GM18870 (cell line): Measurements from ENCODE around the gene ZNF219.
A peak's percentile ranks its signal among the peaks of the same experiment; 100 is the strongest.

Experiments used
- ATAC-seq: cut with Tn5 transposase; IDR thresholded peaks from one replicate; pipeline ENCODE4 v1.9.1; 2021; ENCODE audit warnings: moderate library complexity; ENCODE audit not compliant: unreplicated experiment

ZNF219 gene

DNA sequence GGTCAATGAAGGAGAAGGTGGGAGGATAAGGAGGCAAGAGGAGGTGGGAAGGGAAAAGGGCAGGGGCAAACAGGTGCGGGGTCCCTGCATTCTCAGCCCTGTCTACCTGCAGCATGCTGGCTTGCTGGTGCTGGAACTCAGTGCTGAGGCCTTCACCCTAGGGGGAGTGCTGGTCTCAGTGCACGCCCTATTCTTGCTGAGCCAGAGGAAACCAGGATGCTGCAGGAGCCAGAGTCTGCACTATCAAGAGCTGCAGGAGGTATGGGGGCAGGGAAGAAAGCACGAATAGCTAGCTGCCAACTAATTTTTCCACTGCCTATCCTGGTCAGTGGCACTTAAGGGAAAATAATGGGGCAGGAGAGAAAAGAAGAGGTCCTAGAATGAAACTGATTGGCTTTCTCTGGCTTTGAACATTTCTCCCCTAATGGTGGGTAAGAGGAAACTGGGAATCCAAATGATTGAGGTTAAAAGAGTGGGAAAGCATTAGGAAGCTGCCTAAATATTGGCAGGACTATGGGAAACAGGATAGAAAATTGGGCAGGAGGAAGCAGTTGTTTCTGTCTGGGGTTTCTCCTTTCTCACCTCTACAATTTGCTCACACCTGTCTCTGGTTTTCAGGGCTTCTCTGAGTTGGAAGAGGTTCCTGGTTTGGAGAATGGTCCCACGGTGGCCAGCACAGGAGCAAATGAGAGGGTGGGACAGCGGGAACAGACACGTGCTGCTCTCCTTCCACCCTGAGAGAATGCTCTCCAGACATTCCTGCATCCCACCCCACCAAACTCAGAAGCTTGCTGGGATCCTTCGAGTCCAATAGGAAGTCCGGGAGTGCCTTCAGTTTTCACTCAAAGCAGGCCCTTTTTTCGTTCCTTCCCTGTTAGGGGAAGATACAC is 4.3 kb upstream of the ZNF219 start:
- no peak for ATAC-seq

DNA sequence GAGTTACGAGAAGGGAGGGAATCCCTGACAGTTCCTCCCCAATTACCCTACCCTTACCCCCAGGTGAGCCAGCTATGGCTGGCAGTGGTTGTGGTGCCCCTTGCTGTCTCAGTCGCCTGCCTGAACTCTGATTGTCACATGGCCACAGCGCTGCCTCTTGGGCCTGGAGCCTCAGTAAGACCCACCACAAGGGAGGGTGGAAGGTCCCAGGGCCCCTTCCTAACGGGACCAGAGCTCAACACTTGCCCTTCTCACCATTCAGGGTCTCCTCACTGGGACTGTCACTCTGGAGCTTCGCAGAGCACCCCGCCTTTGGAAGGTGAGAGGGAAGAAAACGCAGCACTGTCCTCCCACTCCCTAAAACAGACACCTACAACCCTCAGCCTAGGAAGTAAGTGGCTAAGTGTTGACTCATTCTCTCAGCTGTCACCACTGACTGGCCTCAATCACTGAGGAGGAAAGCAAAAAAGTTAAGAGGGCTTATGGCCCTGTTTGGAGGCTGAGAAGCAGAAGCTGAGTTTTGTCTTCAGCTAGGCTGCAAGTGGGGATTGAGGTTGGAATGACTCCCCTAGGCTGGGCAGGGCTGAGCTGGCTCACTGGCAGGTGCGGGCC is 3.5 kb upstream of the ZNF219 start:
- no peak for ATAC-seq

DNA sequence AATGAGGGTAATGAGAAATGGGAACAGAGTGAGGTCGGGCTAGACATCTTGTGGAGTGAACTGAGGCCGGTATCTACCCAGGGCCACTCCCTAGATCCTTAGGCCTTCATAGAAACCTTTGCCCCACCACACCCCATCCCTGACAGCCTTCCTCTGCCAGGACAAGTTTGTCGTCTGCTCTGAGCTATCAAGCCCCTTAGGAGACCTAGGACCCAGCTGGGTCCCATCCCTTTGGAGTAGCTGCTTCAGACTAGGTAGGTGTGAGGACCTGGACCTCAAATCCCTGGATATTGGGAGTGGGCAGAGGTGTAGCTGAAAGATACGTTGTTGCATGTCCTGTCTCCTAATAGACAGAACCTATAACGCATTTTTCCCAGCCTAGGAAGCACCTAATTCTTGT is 2.5 kb upstream of the ZNF219 start, which contains the start of gene TMEM253:
TMEM253 (plus strand) TSS at position 136 of the 400 bp plus-strand sequence. CDS start 278 bp downstream, outside the sequence.
- ATAC-seq, result no peak

DNA sequence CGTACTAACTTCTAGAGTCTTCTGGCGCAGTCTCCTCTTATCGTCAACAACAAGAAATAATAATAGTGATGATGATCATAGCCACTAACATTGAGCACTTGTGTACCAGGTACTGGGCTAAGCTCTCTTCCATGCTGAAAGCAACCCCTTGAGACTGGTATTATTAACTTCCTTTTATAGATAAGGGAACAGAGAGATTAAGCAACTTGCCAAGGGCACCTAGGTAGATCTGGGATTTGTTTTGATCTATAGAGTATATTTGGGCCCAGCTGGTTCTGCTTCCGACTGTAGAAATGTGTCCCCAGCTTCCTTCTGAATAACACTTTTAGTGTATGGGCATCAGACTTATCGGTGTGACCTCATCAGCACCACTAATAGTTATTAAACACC is 1.1 kb upstream of the ZNF219 start:
- ATAC-seq, result no peak

DNA sequence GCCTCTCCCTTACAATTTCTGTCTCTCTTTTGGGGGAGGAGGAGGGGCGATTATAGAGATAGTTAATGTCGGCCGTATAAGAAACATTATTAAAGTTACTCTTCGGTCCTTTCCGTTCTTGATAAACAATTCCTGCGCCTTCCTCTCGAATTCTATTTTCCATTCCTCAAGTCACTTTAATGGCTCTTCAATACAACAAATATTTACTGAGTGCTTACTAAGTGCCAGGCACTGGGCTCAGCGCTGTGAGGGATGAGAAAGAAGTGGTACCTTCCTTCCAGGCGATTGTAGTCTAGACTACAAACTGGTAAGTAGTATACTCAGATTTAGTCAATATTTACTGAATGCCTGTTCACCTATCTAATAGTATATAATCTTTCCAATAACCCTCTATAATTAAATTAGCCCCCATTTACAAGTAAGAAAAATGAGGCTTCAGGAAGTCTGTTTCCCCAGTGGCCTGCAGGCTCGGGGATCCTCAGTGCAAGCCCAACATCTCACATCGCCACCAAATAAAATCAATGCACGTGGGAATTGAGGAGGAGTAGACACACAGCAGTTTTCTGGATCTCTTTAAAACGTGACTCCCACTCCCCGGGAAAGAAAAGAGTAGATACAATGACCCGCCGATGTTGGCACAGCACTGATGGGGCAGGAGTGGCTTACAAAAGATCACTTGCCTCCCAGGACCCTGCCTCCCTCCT is 589 bp upstream of the ZNF219 start:
- no peak for ATAC-seq

DNA sequence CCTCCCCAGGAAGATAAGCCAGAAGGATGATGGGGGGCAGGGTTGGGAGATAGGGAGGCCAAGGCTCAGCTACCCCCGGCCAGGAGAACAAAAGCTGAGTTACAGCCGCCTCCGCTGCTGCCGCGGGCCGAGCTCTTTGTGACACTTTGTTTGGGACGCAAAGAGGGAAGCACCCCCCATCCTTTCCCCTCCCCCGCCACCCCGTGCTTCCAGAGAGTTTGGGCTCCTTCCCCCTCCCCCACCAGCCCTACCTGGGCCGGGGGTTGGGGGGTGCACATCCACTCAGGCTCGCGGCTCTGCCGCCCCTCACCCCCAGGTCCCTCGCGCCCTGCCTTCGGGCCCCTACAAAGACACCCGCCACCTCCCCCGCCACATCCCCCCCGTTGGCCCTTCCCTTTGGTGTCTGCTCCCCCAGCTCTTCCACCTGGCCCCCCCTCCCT is 799 bp downstream of the ZNF219 start:
- ATAC-seq, result no peak

DNA sequence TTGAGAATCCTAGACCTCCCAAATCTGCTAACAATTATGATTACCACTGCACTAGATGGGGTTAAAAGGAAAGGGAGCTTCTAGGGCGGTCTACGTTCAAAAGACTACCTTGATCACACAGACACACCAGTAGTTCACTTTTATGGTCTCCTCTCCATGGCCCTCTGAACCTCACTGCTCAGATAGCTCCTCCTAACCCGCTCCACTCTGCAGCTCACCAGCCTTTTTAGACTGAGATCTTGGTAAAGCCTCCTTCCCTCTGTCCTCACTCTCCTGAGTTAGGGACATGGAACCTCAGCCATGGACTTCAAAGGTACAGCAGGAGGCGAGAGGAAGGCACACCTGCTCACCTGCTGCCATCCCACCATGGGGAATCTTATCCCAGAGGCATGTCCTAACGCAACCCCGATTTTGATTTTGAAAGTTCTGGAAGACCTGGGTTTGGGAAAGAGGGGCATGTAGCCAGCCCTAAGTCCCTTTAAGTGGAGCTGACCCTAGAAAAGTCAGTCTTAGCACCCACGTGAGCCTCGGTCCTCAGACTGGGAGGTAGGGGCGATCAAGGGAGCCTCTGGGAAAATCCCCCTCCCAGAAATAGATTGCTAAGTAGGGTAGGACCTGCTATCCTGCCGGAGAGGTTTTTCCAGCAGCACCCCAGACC is 1.3 kb downstream of the ZNF219 start:
- no peak for ATAC-seq

DNA sequence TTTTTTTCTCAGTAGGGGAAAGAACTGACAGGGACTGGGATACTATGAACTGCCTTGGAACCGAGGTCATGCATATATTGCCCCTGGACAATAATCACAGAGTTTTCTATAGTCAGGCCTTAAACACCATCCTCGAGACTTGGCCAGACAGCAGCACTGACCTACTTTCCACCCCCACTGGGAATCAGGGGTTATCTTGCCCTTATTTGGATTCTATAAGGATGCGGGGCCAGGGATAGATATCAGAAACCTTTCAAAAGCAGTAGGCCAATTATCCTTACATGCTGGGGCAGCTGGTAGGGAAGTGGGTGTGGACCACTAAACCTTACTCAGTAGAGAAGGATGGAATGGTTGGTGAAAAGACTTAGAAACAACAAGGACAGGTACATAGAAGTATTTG is 2.0 kb downstream of the ZNF219 start:
- ATAC-seq, result no peak

DNA sequence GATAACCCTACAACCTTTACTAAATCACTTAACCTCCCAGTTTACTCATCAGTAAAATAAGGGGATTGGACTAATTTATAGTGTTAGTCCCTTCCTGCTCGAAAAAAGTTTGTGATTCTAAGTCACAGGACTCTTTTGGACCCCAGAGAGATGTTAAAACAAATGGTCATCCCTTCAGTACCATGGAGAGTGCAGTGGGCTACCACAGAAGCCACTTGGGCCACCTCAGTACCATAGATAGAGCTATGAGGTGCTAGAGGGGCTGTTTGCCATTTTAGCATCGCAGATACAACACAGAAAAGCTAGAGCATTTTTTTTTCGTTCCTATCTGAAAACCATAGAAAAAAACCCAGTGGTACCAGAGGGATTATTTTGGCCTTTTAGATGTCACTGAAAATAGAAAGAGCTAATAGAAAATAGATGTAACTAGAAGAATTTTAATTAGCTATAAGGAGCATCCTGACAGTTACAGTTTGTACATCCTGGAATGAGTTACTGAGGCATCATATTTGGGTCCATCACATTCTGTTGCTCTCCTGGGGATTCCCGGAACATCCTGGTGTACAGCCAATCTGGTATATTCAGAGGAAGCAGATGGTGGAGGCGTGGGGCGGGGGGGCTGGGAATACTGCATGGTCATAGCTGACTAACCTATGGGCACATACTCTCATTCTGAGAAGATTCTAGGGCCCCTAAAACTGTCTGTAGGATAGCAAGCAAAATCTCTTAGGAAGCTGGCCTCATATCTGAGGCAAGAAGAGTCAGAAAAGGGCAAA is 2.8 kb downstream of the ZNF219 start:
- no peak for ATAC-seq

DNA sequence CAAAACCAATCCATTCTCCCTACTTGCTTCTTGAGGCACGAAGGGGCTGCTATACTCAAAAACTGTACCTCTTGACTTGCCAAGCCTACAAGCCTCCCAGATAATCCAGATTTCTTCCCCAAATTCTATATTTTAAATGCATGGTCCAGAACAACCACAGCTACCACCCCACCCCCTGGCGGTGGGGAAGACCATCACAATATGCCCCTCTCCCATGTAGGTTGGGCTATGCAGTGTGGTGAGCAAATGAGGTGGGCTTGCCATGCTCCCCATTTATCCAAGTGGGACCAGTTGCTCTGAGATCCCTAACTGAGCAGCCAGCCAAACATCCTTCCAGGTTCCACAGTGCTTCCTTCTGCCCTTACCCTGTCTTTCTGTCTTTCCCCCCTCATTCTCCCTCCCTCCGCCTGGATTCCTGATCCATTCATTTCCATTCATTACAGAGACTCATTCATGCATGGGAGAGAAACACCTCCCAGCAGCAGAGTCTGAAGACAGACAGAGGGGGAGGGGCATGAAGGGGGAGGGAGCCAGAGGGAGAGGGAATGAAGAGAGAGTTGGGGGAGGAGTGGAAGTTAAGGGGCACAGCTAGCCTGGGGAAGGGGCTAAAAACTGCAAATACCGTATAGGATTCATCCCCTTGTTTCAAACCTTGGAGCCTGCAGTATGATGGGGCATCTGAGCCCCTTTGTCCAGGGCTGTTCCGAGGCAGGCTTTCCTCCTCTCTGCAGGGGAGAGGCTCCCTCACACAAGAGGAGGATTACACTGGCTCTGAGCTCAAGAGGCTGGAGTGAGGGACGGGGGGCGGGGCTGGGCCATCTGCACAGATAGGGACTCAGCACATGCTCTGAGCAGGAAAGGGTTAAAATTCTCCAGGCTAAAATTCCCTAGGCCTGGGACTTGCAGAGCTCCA is 4.4 kb downstream of the ZNF219 start:
- ATAC-seq, result no peak

DNA sequence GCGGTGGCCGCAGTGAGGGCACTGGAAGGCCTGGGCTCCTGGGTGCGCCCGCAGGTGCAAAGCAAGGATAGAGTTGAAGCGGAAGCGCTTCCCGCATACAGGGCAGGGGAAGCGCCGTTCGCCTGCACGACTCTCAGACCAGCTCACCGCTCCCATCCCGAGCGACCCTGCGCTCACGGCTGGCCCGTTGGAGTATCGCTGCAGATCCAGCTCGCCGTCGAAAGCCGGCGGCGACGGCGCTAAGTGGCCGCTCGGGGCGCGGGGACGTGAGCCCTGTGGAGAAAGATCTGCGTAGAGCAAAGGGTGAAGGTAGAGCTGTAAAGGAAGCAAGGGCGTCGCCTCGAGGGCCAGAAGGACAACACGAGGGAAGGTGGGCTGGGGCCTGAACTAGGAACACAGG is 5.4 kb downstream of the ZNF219 start:
- ATAC-seq, result no peak

DNA sequence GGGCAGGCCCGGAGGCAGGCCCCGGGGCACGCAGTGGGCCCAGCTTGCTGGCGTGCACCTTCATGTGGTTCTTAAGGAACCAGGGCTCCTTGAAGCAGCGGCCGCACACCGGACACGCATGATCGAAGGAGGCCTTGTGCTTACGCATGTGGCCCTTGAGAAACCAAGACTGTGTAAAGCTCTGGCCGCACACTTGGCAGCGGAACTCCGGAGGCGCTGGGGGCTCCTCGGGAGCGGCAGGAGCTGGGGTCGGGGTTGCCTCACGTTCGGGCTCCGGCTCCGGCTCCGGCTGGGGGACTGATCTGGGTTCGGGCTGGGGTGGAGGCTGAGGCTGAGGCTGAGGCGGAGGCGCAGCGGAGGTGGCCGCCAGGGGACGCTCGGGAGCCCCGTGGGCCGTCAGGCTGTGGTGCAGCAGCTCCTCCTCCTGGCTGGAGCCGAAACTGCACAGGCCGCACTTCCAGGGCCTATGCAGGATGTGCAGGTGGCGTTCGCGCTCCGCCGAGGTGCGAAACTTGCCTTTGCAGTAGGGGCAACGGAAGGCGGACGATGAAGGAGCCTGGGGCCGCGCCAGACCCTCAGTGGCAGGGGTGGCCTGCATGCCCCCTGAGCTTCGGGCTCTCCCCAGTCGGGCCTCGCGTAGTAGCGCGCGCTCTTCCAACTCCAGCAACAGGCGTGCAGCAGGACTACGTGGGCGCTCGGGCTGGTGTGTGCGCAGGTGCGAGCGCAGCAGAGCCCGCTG is 6.0 kb downstream of the ZNF219 start:
- peak; percentile 62 for ATAC-seq

DNA sequence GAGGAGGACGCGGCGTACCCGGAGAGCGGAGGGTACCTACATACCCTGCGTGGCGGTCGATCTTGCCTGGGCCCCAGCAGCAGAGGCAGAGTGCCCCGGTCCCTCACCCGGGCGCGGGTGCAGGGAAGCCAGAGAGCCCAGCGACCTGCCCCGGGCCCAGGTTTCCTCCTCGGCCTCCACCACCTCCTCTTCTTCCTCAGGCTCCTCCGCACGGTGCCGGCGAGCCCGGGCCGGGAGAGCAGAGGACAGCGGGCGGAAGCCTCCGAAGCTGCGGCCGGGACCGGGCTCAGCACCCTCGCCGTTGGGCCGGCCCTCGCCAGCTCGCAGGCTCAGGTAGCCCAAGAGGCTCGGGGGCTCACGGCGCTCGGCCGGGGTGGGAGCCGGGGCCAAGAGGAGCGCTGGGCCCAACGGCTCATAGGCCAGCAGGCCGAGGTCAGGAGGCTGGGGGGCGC is 6.6 kb downstream of the ZNF219 start:
- ATAC-seq, result no peak

DNA sequence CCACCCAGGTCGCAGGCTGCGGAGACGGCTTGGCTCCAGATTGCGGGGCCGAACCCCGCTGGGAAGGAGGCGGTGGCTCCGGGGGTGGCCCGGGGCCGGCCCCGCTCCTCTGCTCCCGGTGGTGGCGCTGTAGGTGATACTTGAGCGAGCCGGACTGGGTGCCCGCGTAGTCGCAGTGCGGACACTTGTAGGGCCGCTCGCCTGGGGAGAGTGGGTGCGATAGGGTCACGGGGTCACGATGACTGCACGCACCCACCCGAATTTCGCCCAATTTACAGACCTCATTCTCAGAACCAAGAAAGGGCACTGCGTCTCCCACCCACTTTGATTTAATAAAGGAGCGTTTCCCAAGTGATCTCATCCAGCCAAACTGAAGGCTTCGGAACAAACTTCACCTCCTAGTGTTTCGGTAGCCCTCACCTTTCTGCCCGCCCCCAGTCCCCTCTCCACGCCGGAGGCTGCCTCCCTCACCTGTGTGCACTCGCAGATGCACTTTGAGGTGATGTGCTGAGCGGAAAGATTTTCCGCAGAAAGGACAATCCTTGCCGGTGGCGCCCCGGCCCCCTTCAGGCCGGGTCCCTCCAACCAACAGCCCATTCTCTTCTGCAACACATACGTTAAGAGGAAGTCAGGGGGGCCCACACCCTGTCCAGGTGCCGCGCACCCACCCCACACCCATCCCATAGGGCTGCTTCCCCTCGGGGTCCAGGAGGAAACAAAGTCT is 7.4 kb downstream of the ZNF219 start:
- ATAC-seq, result no peak

DNA sequence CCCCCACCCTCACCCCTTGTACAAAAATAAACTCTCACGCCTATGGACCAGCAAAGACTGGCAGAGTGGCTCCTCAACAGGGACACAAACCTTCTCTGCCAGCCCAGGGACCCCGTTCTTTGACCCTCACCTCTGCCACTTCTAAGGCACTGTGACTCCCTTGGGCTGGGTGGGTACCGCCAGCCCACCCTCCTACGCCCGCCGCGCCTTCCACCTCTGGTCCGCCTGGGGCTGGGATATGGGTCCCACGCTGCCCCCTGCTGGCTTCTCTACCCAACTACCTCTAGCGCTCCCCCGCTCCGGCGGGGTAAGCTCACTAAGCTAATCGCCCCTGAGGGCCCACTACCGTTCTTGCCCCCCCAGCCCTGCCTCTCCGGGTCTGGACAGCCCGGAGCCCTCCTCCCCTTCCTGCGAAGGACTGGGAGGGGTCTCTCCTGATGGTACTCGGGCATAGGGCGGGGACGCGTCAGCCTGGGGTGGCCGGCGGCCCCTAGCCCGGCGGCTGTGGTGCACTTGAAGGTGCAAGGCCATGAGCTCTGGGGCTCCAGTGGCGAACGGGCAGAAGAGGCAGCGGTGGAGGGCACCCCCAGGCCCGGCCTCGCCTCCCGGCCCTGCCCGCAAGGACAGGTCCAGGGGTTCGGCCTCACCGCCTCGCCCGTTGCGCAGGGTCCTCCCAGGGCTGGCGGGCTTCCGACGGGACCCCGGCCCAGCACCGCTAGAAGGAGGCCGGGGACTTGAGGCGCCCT is 8.1 kb downstream of the ZNF219 start:
- ATAC-seq, result no peak

DNA sequence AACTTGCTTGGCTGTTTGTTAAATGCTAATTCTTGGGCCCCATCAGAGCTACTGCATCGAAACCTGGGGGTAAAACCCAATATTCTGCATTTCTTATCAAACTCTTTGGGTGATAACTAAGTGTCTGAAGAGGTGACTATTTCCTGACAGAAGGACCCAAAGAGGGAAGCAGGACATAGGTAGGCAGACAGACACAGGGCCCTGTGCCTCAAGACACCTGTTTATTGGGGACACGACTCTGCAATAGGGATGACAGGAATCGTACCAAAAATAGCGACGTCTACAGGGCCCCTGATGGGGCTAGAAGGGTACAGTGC is 8.6 kb downstream of the ZNF219 start:
- no peak for ATAC-seq

DNA sequence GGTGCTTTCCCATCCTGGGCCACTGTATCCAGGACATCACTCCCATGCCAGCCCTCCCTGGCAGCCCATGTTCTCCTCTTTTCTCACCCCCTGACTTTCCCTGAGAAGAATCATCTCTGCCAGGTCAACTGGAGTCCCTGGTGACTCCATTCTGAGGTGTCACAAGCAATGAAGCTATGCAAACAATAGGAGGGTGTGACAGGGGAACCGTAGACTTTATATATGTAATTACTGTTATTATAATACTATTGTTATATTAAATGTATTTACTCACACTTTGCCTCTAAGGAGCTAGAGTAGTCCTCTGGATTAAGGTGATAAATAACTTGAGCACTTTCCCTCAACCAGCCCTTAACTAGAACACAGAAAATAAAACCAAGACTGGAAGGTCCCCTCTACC is 9.2 kb downstream of the ZNF219 start:
- no peak for ATAC-seq
